CD14-positive monocyte (primary cell): Measurements from ENCODE around the gene ITGAV. TPM values are rescaled to one million over a fixed set of nuclear protein-coding genes. Genes with fewer than 3 reads are reported as not detected.

Experiments used
- DNase-seq, 3 donors: peaks; one replicate each; pipeline ENCODE4 v3.0.0-alpha.2; 2011 to 2022
- H2AFZ ChIP-seq: 2 replicates; pipeline ENCODE4 v1.6.0; 2012; ENCODE audit warnings: mild to moderate bottlenecking, low read depth, low read length, inconsistent platforms; ENCODE audit not compliant: insufficient read depth, poor library complexity, severe bottlenecking
- H3K27ac ChIP-seq, 2 donors: 1 replicate in 1 of 2; 2 replicates in 1 of 2; pipeline ENCODE4 v1.5.1; 2012 to 2013; ENCODE audit warnings: low read length in 2 of 2, control low read depth in 1 of 2, inconsistent platforms in 1 of 2, low read depth in 1 of 2, mild to moderate bottlenecking in 1 of 2
- H3K27me3 ChIP-seq, 2 donors: one replicate each; pipeline versions ENCODE4 v1.6.0 to v1.6.1; 2011 to 2013; ENCODE audit warnings: low read length in 2 of 2; ENCODE audit not compliant: control insufficient read depth in 2 of 2, insufficient read depth in 2 of 2
- H3K36me3 ChIP-seq, 2 donors: replicated peaks in 1 of 2; 1 replicate in 1 of 2; 2 replicates in 1 of 2; pipeline versions ENCODE4 v1.5.1 to v1.6.1; 2012 to 2013; ENCODE audit warnings: low read length in 2 of 2, control low read depth in 1 of 2, inconsistent platforms in 1 of 2, mild to moderate bottlenecking in 1 of 2; ENCODE audit not compliant: insufficient read depth in 2 of 2, control insufficient read depth in 1 of 2
- H3K4me1 ChIP-seq, 2 donors: 1 replicate in 1 of 2; 2 replicates in 1 of 2; pipeline versions ENCODE4 v1.5.1 to v1.6.1; 2012 to 2013; ENCODE audit warnings: low read length in 2 of 2, control low read depth in 1 of 2, inconsistent platforms in 1 of 2, mild to moderate bottlenecking in 1 of 2, moderate library complexity in 1 of 2; ENCODE audit not compliant: insufficient read depth in 2 of 2, control insufficient read depth in 1 of 2
- H3K4me2 ChIP-seq: replicated peaks from 2 replicates; pipeline ENCODE3; 2012; ENCODE audit warnings: low read length, moderate library complexity, mild to moderate bottlenecking; ENCODE audit not compliant: poor library complexity, severe bottlenecking; ENCODE audit errors: extremely low read depth
- H3K4me3 ChIP-seq, 3 experiments: fragments of 200-600 bp in 1 of 3; sonication (generic) in 1 of 3; replicated peaks in 1 of 3; 1 replicate in 2 of 3; 2 replicates in 1 of 3; pipeline ENCODE4 v1.5.1; 2011 to 2013; ENCODE audit warnings: low read length in 3 of 3, mild to moderate bottlenecking in 3 of 3, control low read depth in 2 of 3, low read depth in 2 of 3, inconsistent platforms in 1 of 3, moderate library complexity in 1 of 3
- H3K79me2 ChIP-seq: 2 replicates; pipeline ENCODE4 v1.6.0; 2012; ENCODE audit warnings: mild to moderate bottlenecking, control low read depth, inconsistent platforms, low read length, moderate library complexity; ENCODE audit not compliant: insufficient read depth
- H3K9ac ChIP-seq: 2 replicates; pipeline ENCODE4 v1.6.0; 2017; ENCODE audit warnings: low read length, mild to moderate bottlenecking; ENCODE audit not compliant: insufficient read depth, poor library complexity, severe bottlenecking
- H3K9me3 ChIP-seq, 2 donors: replicated peaks in 1 of 2; 1 replicate in 1 of 2; 2 replicates in 1 of 2; pipeline versions ENCODE4 v1.5.1 to v1.6.1; 2012 to 2013; ENCODE audit warnings: low read length in 2 of 2, control low read depth in 1 of 2; ENCODE audit not compliant: control insufficient read depth in 1 of 2, insufficient read depth in 1 of 2
- H4K20me1 ChIP-seq: 2 replicates; pipeline ENCODE4 v1.6.0; 2012; ENCODE audit warnings: mild to moderate bottlenecking, low read length, control low read depth, moderate library complexity; ENCODE audit not compliant: insufficient read depth
- H3K27ac Mint-ChIP-seq, 7 donors: one replicate each; pipeline ENCODE4 v1.8.0; 2020; ENCODE audit warnings: mild to moderate bottlenecking in 7 of 7, mixed read lengths in 7 of 7, moderate library complexity in 6 of 7, inconsistent platforms in 2 of 7
- H3K27me3 Mint-ChIP-seq, 3 donors: one replicate each; pipeline ENCODE4 v1.8.0; 2021 to 2022; ENCODE audit warnings: low read depth in 3 of 3, mild to moderate bottlenecking in 3 of 3, mixed read lengths in 3 of 3, moderate library complexity in 3 of 3, inconsistent platforms in 1 of 3
- H3K36me3 Mint-ChIP-seq, 2 donors: one replicate each; pipeline ENCODE4 v1.8.0; 2020; ENCODE audit warnings: mixed read lengths in 2 of 2, inconsistent platforms in 1 of 2, mild to moderate bottlenecking in 1 of 2
- H3K4me1 Mint-ChIP-seq: one replicate; pipeline ENCODE4 v1.8.0; 2020; ENCODE audit warnings: mild to moderate bottlenecking, mixed read lengths
- H3K4me3 Mint-ChIP-seq, 2 donors: one replicate each; pipeline ENCODE4 v1.8.0; 2020; ENCODE audit warnings: mild to moderate bottlenecking in 2 of 2, mixed read lengths in 2 of 2, moderate library complexity in 1 of 2
- H3K9me3 Mint-ChIP-seq, 7 donors: one replicate each; pipeline ENCODE4 v1.8.0; 2020 to 2022; ENCODE audit warnings: mixed read lengths in 7 of 7, mild to moderate bottlenecking in 6 of 7, moderate library complexity in 6 of 7, inconsistent platforms in 2 of 7
- WGBS: methylation state at CpG from one replicate; pipeline ENCODE4 v1.1.5; 2013; ENCODE audit warnings: missing lambda C conversion rate; ENCODE audit not compliant: insufficient coverage; 5-methylcytosine and 5-hydroxymethylcytosine counted together
- intact Hi-C, 2 donors: fragments of 100-400 bp; cut with micrococcal nuclease; formaldehyde crosslinking; loops; one replicate each; pipeline versions ENCODE4 v1.15.0 to v1.15.1; 2023
- polyA plus RNA-seq, 3 donors: library from polyadenylated mRNA; depleted of rRNA in 1 of 3; unstranded in 2 of 3; stranded (reverse) in 1 of 3; fragments of 300-500 nt in 2 of 3; fragments of >200 nt in 1 of 3; fragmentation: Illumina TruSeq in 2 of 3; gene quantifications; 1 replicate in 2 of 3; 2 replicates in 1 of 3; pipeline ENCODE4 v1.2.3, GENCODE V29; 2012 to 2021
- TF ChIP-seq, protein P1 (sequence below): fragments of 200-600 bp; IDR thresholded peaks from one replicate; pipeline ENCODE4 v1.8.0; 2022; ENCODE audit warnings: antibody characterized with exemption, mild to moderate bottlenecking

ITGAV gene
- polyA plus RNA-seq, 3 donors, result 4.9 to 8.2 (median 6.0) TPM

DNA sequence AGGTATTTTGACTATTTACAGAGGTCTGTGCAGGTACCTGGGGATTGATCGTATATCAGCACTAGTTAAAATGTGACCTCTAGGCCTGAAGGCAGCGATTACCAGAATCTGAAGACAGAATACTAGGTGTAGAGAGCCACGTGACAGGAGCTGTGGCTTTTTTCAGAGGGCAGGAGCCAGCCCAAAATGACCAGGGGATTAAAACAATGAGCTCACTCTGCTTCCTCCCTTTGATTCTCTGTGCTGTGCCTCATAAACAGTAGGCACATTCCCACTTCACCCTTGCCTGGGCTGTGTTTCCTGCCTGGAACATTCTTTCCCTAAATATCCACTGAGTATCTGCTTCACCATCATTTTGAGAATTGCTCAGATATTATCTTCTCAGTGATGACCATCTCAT, 15.2 kb downstream of the ITGAV start:
- no peak for DNase-seq
- no peaks in the 10 kb centered on the region for H4K20me1 ChIP-seq
- no peak overlapping the region for H2AFZ ChIP-seq
- H3K9me3 ChIP-seq, result no peaks in the 10 kb centered on the region
- H3K27ac Mint-ChIP-seq, result no peak overlapping the region
- no peak overlapping the region for H3K27ac ChIP-seq
- WGBS, result 94% methylated on average over 3 of the region's 3 CpGs
- no peak overlapping the region for H3K4me2 ChIP-seq
- peaks cover 4 to 61% of the 10 kb centered on the region in 2 donors for H3K36me3 ChIP-seq
- H3K4me1 ChIP-seq, result no peaks in the 10 kb centered on the region
- H3K4me3 Mint-ChIP-seq, result no peak overlapping the region
- H3K36me3 Mint-ChIP-seq, result peaks cover 39 to 41% of the 10 kb centered on the region in 2 donors
- no peak overlapping the region for H3K9ac ChIP-seq
- H3K79me2 ChIP-seq, result no peaks in the 10 kb centered on the region
- H3K4me3 ChIP-seq, result no peak overlapping the region
- H3K27me3 ChIP-seq, result no peaks in the 10 kb centered on the region
- TF ChIP-seq, protein P1, sequence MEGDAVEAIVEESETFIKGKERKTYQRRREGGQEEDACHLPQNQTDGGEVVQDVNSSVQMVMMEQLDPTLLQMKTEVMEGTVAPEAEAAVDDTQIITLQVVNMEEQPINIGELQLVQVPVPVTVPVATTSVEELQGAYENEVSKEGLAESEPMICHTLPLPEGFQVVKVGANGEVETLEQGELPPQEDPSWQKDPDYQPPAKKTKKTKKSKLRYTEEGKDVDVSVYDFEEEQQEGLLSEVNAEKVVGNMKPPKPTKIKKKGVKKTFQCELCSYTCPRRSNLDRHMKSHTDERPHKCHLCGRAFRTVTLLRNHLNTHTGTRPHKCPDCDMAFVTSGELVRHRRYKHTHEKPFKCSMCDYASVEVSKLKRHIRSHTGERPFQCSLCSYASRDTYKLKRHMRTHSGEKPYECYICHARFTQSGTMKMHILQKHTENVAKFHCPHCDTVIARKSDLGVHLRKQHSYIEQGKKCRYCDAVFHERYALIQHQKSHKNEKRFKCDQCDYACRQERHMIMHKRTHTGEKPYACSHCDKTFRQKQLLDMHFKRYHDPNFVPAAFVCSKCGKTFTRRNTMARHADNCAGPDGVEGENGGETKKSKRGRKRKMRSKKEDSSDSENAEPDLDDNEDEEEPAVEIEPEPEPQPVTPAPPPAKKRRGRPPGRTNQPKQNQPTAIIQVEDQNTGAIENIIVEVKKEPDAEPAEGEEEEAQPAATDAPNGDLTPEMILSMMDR, result no peak
- H3K9me3 Mint-ChIP-seq, result no peaks in the 10 kb centered on the region
- intact Hi-C loops, result loop anchor here in 1 of 2 donors (10.0 kb wide), 1 partner anchor 50 kb away; no protein-coding TSS in a partner anchor
- H3K27me3 Mint-ChIP-seq, result no peaks in the 10 kb centered on the region
- no peaks in the 10 kb centered on the region for H3K4me1 Mint-ChIP-seq

DNA sequence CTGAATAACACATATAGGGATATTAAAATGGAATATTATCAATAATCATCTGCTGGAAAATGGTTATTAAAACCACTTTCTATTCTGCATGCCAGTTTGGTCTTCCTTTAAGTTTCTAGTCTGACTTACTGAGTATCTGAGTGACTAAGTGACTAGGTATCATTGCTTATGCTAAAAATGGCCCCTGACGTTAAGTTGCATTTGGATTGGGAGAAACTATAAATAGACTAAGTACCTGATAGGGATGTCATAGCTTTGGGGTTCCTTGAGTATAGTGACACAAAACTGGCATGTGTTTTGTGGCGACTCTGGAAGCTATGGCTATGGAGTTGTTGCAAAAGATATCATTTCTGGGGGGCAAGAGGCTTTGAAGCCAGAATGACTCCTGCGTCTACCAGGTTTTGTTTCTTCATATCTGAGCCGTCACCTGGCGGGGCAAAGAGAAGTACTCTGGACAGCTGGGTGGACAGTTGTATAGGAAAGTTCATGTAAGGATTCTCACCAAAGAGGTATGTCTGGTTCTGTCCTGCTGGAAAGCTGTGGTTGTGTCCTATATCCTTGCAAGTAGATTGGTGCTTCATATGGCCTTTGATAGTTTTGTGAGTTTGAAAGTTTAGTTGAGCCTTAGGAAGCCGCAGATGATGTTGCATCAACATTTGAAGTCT, 17.9 kb downstream of the ITGAV start:
- H3K4me2 ChIP-seq, result no peak overlapping the region
- TF ChIP-seq, protein P1, result no peak
- Mint-ChIP-seq H3K36me3 (peaks cover 32 to 35% of the 10 kb centered on the region in 2 donors), H3K27me3 (no peaks in the 10 kb centered on the region), H3K4me1 (no peaks in the 10 kb centered on the region), H3K27ac (no peak overlapping the region), H3K9me3 (no peaks in the 10 kb centered on the region), H3K4me3 (no peak overlapping the region)
- H3K36me3 ChIP-seq, result peaks cover 3 to 52% of the 10 kb centered on the region in 2 donors
- H3K4me1 ChIP-seq, result no peaks in the 10 kb centered on the region
- intact Hi-C loops, result loop anchor here in 1 of 2 donors (10.0 kb wide), 1 partner anchor 53 kb away; no protein-coding TSS in a partner anchor
- no peak overlapping the region for H3K9ac ChIP-seq
- no peak overlapping the region for H3K27ac ChIP-seq
- H3K4me3 ChIP-seq, result no peak overlapping the region
- 96% methylated on average over 5 of the region's 6 CpGs for WGBS
- no peaks in the 10 kb centered on the region for H3K79me2 ChIP-seq
- H2AFZ ChIP-seq, result no peak overlapping the region
- no peak for DNase-seq
- no peaks in the 10 kb centered on the region for H4K20me1 ChIP-seq
- H3K27me3 ChIP-seq, result no peaks in the 10 kb centered on the region
- no peaks in the 10 kb centered on the region for H3K9me3 ChIP-seq
